Measurements from ENCODE around the gene TLK1.

TLK1 gene

DNA sequence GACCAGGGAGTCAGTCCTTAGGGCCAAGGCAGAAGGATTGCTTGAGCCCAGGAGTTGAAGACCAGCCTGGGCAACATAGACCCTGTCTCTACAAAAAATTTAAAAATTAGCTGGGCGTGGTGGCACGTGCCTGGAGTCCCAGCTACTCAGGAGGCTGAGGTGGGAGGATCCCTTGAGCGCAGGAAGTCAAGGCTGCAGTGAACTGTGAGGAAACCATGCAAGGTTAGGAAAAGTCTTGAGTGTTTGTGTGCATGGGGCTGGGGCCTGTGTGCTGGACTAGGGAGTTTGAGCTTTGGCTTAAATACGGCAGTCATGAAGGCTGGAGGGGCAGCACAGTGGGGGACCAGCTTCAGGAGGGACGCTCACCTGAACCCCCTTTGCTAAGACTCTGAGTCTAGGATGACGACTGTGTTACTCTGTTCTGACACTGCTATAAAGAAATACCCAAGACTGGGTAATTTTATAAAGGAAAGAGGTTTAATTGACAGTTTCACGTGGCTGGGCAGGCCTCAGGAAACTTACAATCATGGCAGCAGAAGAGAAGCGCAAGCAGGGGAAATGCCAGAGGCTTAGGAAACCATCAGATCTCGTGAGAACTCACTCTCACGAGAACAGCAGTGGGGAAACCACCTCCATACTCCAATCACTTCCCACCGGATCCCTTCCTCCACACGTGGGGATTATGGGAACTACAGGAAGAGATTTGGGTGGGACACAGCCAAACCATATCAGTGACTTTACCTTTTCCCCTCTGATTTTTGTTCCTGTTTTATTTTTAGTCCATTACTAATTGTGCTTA is 192.3 kb downstream of the TLK1 start:
- no peak for DNase-seq (ENCODE audit: low spot score)
- FAIRE-seq, result no peak

GRCh38 chr2:170967553-170967952 is 193.1 kb downstream of the TLK1 start:
- DNase-seq (ENCODE audit: low spot score), result no peak
- no peak for FAIRE-seq

- FAIRE-seq, result no peak
- DNase-seq (ENCODE audit: low spot score), result no peak
These were observed 193.9 kb downstream of the TLK1 start for GRCh38 chr2:170966648-170967396.

GRCh38 chr2:170965446-170966225 is 195.1 kb downstream of the TLK1 start:
- FAIRE-seq (peak; percentile 88), DNase-seq (ENCODE audit: low spot score) (peak; percentile 77)

GRCh38 chr2:170963386-170963785 is 197.3 kb downstream of the TLK1 start:
- DNase-seq (ENCODE audit: low spot score) (no peak), FAIRE-seq (no peak)

- DNase-seq (ENCODE audit: low spot score) (no peak), FAIRE-seq (no peak)
These were observed 206.8 kb downstream of the TLK1 start for GRCh38 chr2:170953941-170954340.

GRCh38 chr2:170950221-170950761 is 210.4 kb downstream of the TLK1 start:
- DNase-seq (ENCODE audit: low spot score), result no peak
- no peak for FAIRE-seq

- no peak for FAIRE-seq
These were observed 211.3 kb downstream of the TLK1 start for GRCh38 chr2:170949415-170949814.

GRCh38 chr2:170944545-170944944 is 216.1 kb downstream of the TLK1 start:
- FAIRE-seq, result no peak
- no peak for DNase-seq (ENCODE audit: low spot score)

More at GRCh38 chr2:170949415-170949814, 211.3 kb downstream of the TLK1 start:
- no peak for DNase-seq (ENCODE audit: low spot score)

DNA sequence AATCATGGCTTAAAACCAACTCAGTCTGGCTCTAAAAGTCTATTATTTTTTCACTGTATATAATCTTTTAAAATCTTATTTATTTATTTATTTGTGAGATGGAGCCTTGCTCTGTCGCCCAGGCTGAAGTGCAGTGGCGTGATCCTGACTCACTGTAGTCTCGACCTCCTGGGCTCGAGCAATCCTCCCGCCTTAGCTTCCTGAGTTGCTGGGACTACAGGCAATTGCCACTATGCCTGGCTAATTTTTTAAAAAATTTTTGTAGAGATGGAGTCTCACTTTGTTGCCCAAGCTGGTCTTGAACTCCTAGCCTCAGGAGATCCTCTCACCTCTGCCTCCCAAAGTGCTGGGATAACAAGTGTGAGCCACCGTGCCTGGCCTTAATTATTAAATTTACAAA is 217.1 kb downstream of the TLK1 start:
- DNase-seq (ENCODE audit: low spot score) (no peak), FAIRE-seq (no peak)

GRCh38 chr2:170943041-170943440 is 217.7 kb downstream of the TLK1 start:
- DNase-seq (ENCODE audit: low spot score), result no peak
- no peak for FAIRE-seq

DNA sequence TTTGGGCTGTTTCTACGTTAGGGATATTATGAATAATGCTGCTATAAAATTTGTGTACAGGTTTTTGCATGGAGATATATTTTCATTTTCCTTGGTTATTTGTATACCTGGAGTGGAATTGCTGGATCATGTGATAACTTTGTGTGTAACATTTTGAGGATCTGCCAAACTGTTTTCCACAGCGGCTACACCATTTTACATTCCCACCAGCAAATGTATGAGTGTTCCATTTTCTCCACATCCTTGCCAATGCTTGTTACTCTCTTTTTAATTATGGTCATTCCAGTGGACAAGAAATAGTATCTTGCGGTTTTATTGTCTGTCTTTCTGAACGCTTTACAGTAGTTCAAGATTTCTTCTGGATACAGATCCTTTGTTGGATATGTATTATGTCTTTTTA is 218.1 kb downstream of the TLK1 start:
- FAIRE-seq (no peak), DNase-seq (ENCODE audit: low spot score) (no peak)

All from RCC 7860 (cell line).